GM12801 (cell line): ENCODE data around the gene C9.

Experiments
- TF ChIP-seq, protein P1 (sequence below): IDR thresholded peaks from one replicate; pipeline ENCODE4 v1.5.1; 2011; ENCODE audit warnings: control low read depth; ENCODE audit not compliant: insufficient read length; ENCODE audit errors: extremely low read depth

Gene C9

GRCh38 chr5:39236718-39237117, 127.6 kb downstream of the C9 start:
- TF ChIP-seq, protein P1, sequence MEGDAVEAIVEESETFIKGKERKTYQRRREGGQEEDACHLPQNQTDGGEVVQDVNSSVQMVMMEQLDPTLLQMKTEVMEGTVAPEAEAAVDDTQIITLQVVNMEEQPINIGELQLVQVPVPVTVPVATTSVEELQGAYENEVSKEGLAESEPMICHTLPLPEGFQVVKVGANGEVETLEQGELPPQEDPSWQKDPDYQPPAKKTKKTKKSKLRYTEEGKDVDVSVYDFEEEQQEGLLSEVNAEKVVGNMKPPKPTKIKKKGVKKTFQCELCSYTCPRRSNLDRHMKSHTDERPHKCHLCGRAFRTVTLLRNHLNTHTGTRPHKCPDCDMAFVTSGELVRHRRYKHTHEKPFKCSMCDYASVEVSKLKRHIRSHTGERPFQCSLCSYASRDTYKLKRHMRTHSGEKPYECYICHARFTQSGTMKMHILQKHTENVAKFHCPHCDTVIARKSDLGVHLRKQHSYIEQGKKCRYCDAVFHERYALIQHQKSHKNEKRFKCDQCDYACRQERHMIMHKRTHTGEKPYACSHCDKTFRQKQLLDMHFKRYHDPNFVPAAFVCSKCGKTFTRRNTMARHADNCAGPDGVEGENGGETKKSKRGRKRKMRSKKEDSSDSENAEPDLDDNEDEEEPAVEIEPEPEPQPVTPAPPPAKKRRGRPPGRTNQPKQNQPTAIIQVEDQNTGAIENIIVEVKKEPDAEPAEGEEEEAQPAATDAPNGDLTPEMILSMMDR = no peak

DNA sequence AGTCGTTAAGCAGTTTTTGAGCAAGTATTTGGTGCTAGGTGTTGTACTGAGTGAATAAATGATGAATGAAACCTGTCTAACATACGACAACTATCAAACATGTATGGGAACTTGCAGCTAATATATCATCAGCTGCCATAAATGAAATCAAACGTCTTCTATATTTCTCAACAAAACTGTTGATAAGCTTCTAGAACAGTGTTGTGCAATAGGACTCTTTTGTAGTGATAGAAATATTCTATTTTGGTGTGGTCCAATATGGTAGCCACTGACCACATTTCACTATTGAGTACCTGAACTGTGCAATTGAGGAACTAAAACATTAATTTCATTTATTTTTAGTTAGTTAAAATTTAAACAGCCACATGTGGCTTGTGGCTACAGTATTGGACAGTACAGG, 128.6 kb downstream of the C9 start:
- TF ChIP-seq, protein P1 = no peak
